Vagina (tissue), 2 donors: ENCODE results near the gene EEF1AKMT4. TPM values are rescaled to one million over a fixed set of nuclear protein-coding genes. Genes with fewer than 3 reads are reported as not detected.

ENCODE experiments used
- DNase-seq, 2 donors: peaks; one replicate each; pipeline ENCODE4 v3.0.0-alpha.2; 2017; ENCODE audit errors: extremely low spot score in 2 of 2
- H3K27ac ChIP-seq: fragments of 200-600 bp; sonication (generic); one replicate; pipeline ENCODE4 v1.5.1; 2019
- H3K27me3 ChIP-seq: fragments of 200-600 bp; sonication (generic); one replicate; pipeline ENCODE4 v1.5.1; 2019
- H3K36me3 ChIP-seq, 2 donors: fragments of 200-600 bp; sonication (generic); one replicate each; pipeline ENCODE4 v1.5.1; 2017 to 2019
- H3K4me1 ChIP-seq: fragments of 200-600 bp; sonication (generic); one replicate; pipeline ENCODE4 v1.5.1; 2019
- H3K4me3 ChIP-seq, 2 donors: fragments of 200-600 bp; sonication (generic); 1 replicate in 1 of 2; 2 replicates in 1 of 2; pipeline ENCODE4 v1.5.1; 2016 to 2019
- H3K9me3 ChIP-seq: fragments of 200-600 bp; sonication (generic); one replicate; pipeline ENCODE4 v1.5.1; 2019
- CTCF ChIP-seq, 3 experiments: fragments of 450-650 bp in 2 of 3; fragments of 200-600 bp in 1 of 3; sonication (generic) in 1 of 3; IDR thresholded peaks; one replicate each; pipeline ENCODE4 v1.5.1; 2017 to 2019; ENCODE audit warnings: antibody characterized with exemption in 3 of 3, mild to moderate bottlenecking in 2 of 3, moderate library complexity in 2 of 3
- POLR2A ChIP-seq, 2 donors: fragments of 450-650 bp; IDR thresholded peaks; one replicate each; pipeline ENCODE4 v1.6.1; 2017; ENCODE audit warnings: antibody characterized with exemption in 2 of 2, mild to moderate bottlenecking in 2 of 2, moderate library complexity in 2 of 2
- POLR2AphosphoS5 ChIP-seq, 2 donors: sonication (generic); formaldehyde crosslinking; IDR thresholded peaks; one replicate each; pipeline ENCODE4 v1.9.0; 2017; ENCODE audit warnings: antibody characterized with exemption in 2 of 2, mild to moderate bottlenecking in 2 of 2, low read depth in 1 of 2; ENCODE audit not compliant: insufficient read depth in 1 of 2
- intact Hi-C: fragments of 100-400 bp; cut with DNase I; formaldehyde crosslinking; loops from one replicate; pipeline ENCODE4 v1.15.1; 2023
- total RNA-seq: library from RNA; depleted of rRNA; stranded (reverse); fragments of >200 nt; gene quantifications from one replicate; pipeline ENCODE4 v1.2.3, GENCODE V29; 2016

Gene EEF1AKMT4
- total RNA-seq, 1 donor from 2014 or later = 5.6 TPM

- no peak overlapping the region for H3K27ac ChIP-seq
- H3K27me3 ChIP-seq = no peaks in the 10 kb centered on the region
- H3K9me3 ChIP-seq = no peaks in the 10 kb centered on the region
- TF ChIP-seq POLR2AphosphoS5 (IDR thresholded peaks at IDR 0.05; ENCODE audit: insufficient read depth in 1 of 2, low read depth in 1 of 2) (no peak), CTCF (IDR thresholded peaks at IDR 0.05) (peak in 1 of 3 experiments; percentile 27), POLR2A (IDR thresholded peaks at IDR 0.05) (no peak)
- intact Hi-C loops = loop anchor here (10.0 kb wide), 1 partner anchor 347 kb away; no protein-coding TSS in a partner anchor
- peak overlapping the region in 1 of 2 donors; percentile 16 for H3K4me3 ChIP-seq
- peaks cover 9% of the 10 kb centered on the region for H3K4me1 ChIP-seq
- peaks cover 0 to 32% of the 10 kb centered on the region in 2 donors for H3K36me3 ChIP-seq
- no peak for DNase-seq
Observed at GRCh38 chr3:184241447-184242296, 7.8 kb upstream of the EEF1AKMT4 start.

- DNase-seq = no peak
- H3K27ac ChIP-seq = no peak overlapping the region
- no peaks in the 10 kb centered on the region for H3K9me3 ChIP-seq
- no peak overlapping the region for H3K4me3 ChIP-seq
- TF ChIP-seq CTCF (IDR thresholded peaks at IDR 0.05) (no peak), POLR2AphosphoS5 (IDR thresholded peaks at IDR 0.05; ENCODE audit: insufficient read depth in 1 of 2, low read depth in 1 of 2) (no peak), POLR2A (IDR thresholded peaks at IDR 0.05) (no peak)
- peaks cover 13% of the 10 kb centered on the region for H3K4me1 ChIP-seq
- H3K27me3 ChIP-seq = no peaks in the 10 kb centered on the region
- peaks cover 0 to 32% of the 10 kb centered on the region in 2 donors for H3K36me3 ChIP-seq
- intact Hi-C loops = loop anchor here (10.0 kb wide), 1 partner anchor 347 kb away; no protein-coding TSS in a partner anchor
Observed at GRCh38 chr3:184242297-184242685, 7.2 kb upstream of the EEF1AKMT4 start.

DNA sequence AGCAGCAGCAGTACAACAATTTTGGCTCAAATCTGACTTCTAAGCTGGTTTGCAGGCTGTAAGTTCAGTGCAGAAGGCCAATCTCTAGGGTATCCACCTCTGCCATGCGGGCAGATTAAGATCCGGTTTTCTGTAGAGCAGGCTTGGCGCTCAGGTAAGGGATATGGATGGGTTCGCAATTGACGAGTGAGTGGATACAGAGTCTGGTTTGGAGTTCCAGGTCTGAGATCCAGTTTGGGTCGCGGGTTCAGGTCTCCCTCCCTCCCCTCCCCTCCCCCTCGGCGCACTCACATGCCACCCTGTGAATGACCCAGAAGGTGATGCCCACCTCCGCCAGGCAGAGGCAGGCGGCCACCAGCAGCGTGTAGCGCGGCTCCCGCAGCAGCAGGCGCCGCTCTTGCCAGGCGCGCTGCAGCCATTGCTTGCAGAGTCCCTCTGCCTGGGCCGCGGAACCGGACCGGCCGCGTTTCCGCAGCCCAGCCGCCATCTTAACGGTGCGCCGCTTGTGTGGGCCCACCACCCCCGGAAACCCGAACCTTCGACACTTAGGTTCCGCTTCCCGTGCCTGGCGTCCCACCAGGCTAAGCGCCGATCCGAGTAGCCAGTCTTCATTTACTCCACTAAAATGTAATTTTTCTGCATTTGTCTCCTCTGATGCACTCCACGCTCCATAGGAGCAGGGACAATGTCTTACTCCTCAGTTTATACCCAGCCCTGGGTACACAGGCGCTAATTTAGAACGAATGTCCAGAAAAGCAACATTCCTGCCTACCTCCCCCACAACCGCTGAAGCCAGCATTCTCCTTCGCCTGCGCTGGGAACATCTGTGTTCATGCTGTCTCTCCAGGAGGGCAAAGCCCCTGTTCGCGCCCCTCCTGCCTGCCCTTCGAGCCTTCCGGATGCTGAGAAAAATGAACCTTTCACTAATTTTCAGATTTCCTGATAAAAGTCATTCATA is 739 bp upstream of the EEF1AKMT4 start, which contains the start of gene ALG3:
Gene ALG3, minus strand, starts transcription at position 509 of the 958 bp plus-strand sequence. Its CDS starts 22 bp downstream, at position 487.
- Histone ChIP-seq H3K4me3 (peak within 1 kb of the TSS; percentile 71 to 87), H3K4me1 (peaks cover 28% of the 10 kb centered on the region), H3K9me3 (no peaks in the 10 kb centered on the region), H3K36me3 (peaks cover 0 to 18% of the 10 kb centered on the region in 2 donors), H3K27ac (peak within 1 kb of the TSS; percentile 79), H3K27me3 (no peaks in the 10 kb centered on the region)
- intact Hi-C loops = loop anchor here (2.0 to 10.0 kb wide), 2 partner anchors 114 to 354 kb away; partner anchors contain the start of gene EIF2B5
- DNase-seq = no peak
- peak in 1 of 2 donors; percentile 25 for TF ChIP-seq POLR2A (IDR thresholded peaks at IDR 0.05)
- no peak for TF ChIP-seq CTCF (IDR thresholded peaks at IDR 0.05)
- TF ChIP-seq POLR2AphosphoS5 (IDR thresholded peaks at IDR 0.05; ENCODE audit: insufficient read depth in 1 of 2, low read depth in 1 of 2) = peak in 1 of 2 donors; percentile 69

DNA sequence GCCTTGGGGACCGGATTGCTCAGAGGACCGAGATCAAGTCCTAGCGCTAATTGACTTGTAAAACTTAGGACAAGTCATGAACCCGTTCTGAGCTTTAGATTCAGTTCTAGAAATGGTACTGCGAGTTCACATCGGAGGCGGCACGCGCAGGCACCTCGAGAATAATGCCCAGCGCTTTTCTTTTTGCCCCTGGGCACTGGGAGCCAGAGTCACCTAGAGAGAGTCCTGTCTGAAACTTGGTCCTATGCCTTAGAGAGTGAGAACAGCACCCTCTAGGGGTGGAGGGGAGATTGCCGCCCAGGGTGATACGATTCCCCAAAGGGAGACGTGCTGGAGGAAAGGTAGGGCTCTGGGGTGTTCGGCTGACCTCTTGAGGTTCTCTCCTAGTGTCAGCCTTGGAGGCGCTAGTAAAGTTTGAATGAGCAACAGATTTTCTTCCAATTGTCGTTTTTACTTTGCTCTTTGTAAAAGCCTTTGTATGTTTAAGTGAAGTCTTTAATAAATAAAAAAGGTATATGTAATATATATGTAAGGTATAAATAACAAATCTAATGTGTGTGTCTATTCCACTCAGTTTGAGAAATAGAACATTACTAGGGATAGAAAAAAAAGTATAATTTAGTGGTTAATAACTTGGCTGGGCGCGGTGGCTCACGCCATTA is 826 bp downstream of the EEF1AKMT4 start:
- TF ChIP-seq CTCF (IDR thresholded peaks at IDR 0.05) (peak; percentile 42 to 81 (median 69)), POLR2AphosphoS5 (IDR thresholded peaks at IDR 0.05; ENCODE audit: insufficient read depth in 1 of 2, low read depth in 1 of 2) (peak in 1 of 2 donors; percentile 14), POLR2A (IDR thresholded peaks at IDR 0.05) (no peak)
- Histone ChIP-seq H3K4me3 (peak overlapping the region; percentile 71 to 87), H3K36me3 (peaks cover 0 to 2% of the 10 kb centered on the region in 2 donors)

More for the DNA sequence above, 826 bp downstream of the EEF1AKMT4 start:
- intact Hi-C loops = no loop called here
- Histone ChIP-seq H3K4me1 (peaks cover 28% of the 10 kb centered on the region), H3K9me3 (no peaks in the 10 kb centered on the region), H3K27ac (peak overlapping the region; percentile 27), H3K27me3 (no peaks in the 10 kb centered on the region)
- DNase-seq = peak; percentile 89 to 93
